Tibial nerve (tissue), 4 donors: ENCODE measurements around the gene HINT1. TPM values are rescaled to one million over a fixed set of nuclear protein-coding genes. Genes with fewer than 3 reads are reported as not detected.

Experiments used
- DNase-seq, 2 donors: peaks; one replicate each; pipeline ENCODE4 v3.0.0-alpha.2; 2019; ENCODE audit warnings: low spot score in 2 of 2
- H3K27ac ChIP-seq, 4 donors: fragments of 200-600 bp; sonication (generic) in 3 of 4; one replicate each; pipeline ENCODE4 v1.5.1; 2017 to 2019; ENCODE audit warnings: mild to moderate bottlenecking in 1 of 4
- H3K27me3 ChIP-seq, 2 donors: fragments of 200-600 bp; sonication (generic) in 1 of 2; one replicate each; pipeline versions ENCODE4 v1.5.1 to v1.6.0; 2017 to 2019
- H3K36me3 ChIP-seq, 3 donors: fragments of 200-600 bp; sonication (generic); one replicate each; pipeline ENCODE4 v1.5.1; 2018 to 2019
- H3K4me1 ChIP-seq, 4 donors: fragments of 200-600 bp; sonication (generic) in 3 of 4; one replicate each; pipeline ENCODE4 v1.5.1; 2017 to 2019
- H3K4me3 ChIP-seq, 4 donors: fragments of 200-600 bp; sonication (generic) in 3 of 4; one replicate each; pipeline ENCODE4 v1.5.1; 2017 to 2019; ENCODE audit warnings: mild to moderate bottlenecking in 1 of 4, moderate library complexity in 1 of 4
- H3K9me3 ChIP-seq, 4 donors: fragments of 200-600 bp; sonication (generic) in 3 of 4; one replicate each; pipeline ENCODE4 v1.5.1; 2017 to 2019
- CTCF ChIP-seq, 5 experiments: fragments of 200-600 bp in 3 of 5; fragments of 450-650 bp in 2 of 5; sonication (generic) in 3 of 5; IDR thresholded peaks; one replicate each; pipeline ENCODE4 v1.5.1; 2016 to 2019; ENCODE audit warnings: antibody characterized with exemption in 5 of 5, mild to moderate bottlenecking in 3 of 5, moderate library complexity in 2 of 5
- EP300 ChIP-seq, 2 donors: sonication (generic); formaldehyde crosslinking; IDR thresholded peaks; one replicate each; pipeline ENCODE4 v1.6.1; 2017; ENCODE audit warnings: antibody characterized with exemption in 2 of 2, mild to moderate bottlenecking in 1 of 2
- POLR2A ChIP-seq, 2 donors: fragments of 450-650 bp; IDR thresholded peaks; one replicate each; pipeline ENCODE4 v1.6.1; 2017; ENCODE audit warnings: antibody characterized with exemption in 2 of 2, mild to moderate bottlenecking in 2 of 2, moderate library complexity in 2 of 2
- WGBS, 2 donors: methylation state at CpG; one replicate each; pipeline ENCODE4 v1.1.5; 2018; 5-methylcytosine and 5-hydroxymethylcytosine counted together
- total RNA-seq, 4 donors: library from RNA; depleted of rRNA; stranded (reverse); fragments of >200 nt; gene quantifications; one replicate each; pipeline ENCODE4 v1.1.0, GENCODE V29; 2016

Gene HINT1
- total RNA-seq, 4 donors from 2014 or later = 130 to 160 (median 153) TPM

- H3K36me3 ChIP-seq = peaks cover 0 to 47% (median 24%) of the 10 kb centered on the region in 3 donors
- no peaks in the 10 kb centered on the region for H3K9me3 ChIP-seq
- no peaks in the 10 kb centered on the region for H3K27me3 ChIP-seq
- no peak for DNase-seq
- TF ChIP-seq EP300 (IDR thresholded peaks at IDR 0.05) = no peak
- TF ChIP-seq CTCF (IDR thresholded peaks at IDR 0.05) = no peak
- no peak for TF ChIP-seq POLR2A (IDR thresholded peaks at IDR 0.05)
- 91 to 92% methylated on average over 2 of the region's 2 CpGs for WGBS, 2 donors
- H3K4me3 ChIP-seq = no peak overlapping the region
- H3K4me1 ChIP-seq = peaks cover 0 to 6% (median 0%) of the 10 kb centered on the region in 4 donors
- H3K27ac ChIP-seq = no peak overlapping the region
These were observed 8.7 kb downstream of the HINT1 start for GRCh38 chr5:131156385-131156784.

DNA sequence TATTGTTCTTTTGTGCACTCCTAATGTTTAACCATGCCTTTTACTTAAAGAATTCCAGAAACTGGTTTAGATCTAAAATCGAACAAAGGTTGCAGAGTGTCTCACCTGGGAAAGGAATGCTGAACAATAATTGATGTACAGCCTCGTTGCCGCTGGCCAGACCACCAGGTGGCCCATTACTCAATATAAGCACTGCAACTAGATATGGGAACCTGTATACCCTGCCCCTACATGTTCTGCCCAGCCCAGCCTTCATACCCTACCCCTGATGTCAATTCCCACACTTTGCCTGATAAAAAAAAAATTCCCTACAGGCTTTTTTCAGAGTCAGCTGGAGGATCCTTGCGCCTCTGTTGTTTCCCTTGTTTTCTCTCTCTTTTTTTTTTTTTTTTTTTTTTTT lies 13.8 kb downstream of the HINT1 start:
- Histone ChIP-seq H3K36me3 (no peaks in the 10 kb centered on the region), H3K4me3 (no peak overlapping the region), H3K9me3 (no peaks in the 10 kb centered on the region), H3K27ac (no peak overlapping the region), H3K27me3 (no peaks in the 10 kb centered on the region), H3K4me1 (no peaks in the 10 kb centered on the region)
- DNase-seq = no peak
- no peak for TF ChIP-seq CTCF (IDR thresholded peaks at IDR 0.05)
- TF ChIP-seq POLR2A (IDR thresholded peaks at IDR 0.05) = no peak
- no peak for TF ChIP-seq EP300 (IDR thresholded peaks at IDR 0.05)
- WGBS, 2 donors = 87 to 90% methylated on average over 4 of the region's 4 CpGs

DNA sequence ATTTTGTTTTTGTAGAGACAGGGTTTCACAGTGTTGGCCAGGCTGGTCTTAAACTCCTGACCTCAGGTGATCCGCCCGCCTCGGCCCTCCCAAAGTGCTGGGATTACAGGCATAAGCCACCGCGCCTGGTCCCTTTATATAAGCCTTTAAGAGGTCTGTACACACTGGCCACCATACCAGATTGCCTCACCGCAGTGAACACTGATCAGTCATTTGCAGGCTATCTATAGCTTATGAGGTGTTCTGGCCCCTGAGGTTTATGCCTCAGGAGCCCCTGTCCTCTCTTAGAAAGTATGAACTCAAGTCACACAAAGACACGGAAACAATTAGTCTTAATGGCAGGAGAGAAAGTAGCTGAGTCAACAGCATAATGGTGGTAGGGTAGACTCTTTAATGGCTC lies 14.6 kb downstream of the HINT1 start:
- TF ChIP-seq CTCF (IDR thresholded peaks at IDR 0.05) (no peak), POLR2A (IDR thresholded peaks at IDR 0.05) (no peak), EP300 (IDR thresholded peaks at IDR 0.05) (no peak)
- no peak for DNase-seq
- H3K9me3 ChIP-seq = no peaks in the 10 kb centered on the region
- no peaks in the 10 kb centered on the region for H3K27me3 ChIP-seq
- no peaks in the 10 kb centered on the region for H3K36me3 ChIP-seq
- 87 to 92% methylated on average over 7 of the region's 7 CpGs for WGBS, 2 donors
- H3K27ac ChIP-seq = no peak overlapping the region
- H3K4me3 ChIP-seq = no peak overlapping the region
- no peaks in the 10 kb centered on the region for H3K4me1 ChIP-seq

DNA sequence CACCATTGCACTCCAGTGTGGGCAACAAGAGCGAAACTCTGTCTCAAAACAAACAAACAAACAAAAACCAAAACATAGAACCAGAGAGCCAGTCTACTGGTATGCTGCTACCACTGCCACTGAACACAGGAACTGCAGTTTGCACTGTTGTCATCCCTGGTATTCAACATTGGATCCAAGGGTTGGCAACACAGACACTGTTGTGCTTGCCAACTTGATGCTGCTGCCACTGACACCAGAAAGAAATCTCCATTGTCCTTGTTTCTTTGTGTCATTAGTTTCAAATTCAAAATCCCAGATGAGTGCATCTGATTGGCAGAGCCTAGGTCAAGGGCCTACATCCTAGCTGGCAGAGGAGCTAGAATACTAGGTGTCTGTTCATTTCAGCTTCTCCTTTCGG lies 16.2 kb downstream of the HINT1 start:
- Histone ChIP-seq H3K27me3 (no peaks in the 10 kb centered on the region), H3K36me3 (no peaks in the 10 kb centered on the region), H3K4me1 (no peaks in the 10 kb centered on the region), H3K27ac (no peak overlapping the region), H3K4me3 (no peak overlapping the region), H3K9me3 (no peaks in the 10 kb centered on the region)
- TF ChIP-seq POLR2A (IDR thresholded peaks at IDR 0.05) (no peak), CTCF (IDR thresholded peaks at IDR 0.05) (no peak), EP300 (IDR thresholded peaks at IDR 0.05) (no peak)
- DNase-seq = no peak
- 82 to 100% methylated on average over 2 of the region's 2 CpGs for WGBS, 2 donors

DNA sequence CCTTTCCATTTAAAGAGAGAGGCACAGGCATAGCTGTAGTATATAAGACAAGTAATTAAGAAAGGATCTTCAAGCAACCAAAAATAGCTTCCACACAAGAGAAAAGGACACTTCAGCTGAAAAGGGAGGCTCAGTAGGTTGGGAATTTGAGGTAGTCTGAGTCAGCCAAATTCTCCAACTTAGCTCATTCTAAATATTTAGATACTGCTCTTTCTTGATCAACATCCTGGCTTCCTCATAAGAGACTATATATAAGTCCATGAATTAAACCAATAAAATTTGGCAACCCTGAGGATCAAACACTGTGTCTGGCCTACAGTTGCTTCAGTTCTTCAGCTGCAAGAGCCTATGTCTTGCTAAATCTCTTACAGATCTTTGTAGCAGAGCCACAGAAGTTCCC lies 17.8 kb downstream of the HINT1 start:
- Histone ChIP-seq H3K36me3 (no peaks in the 10 kb centered on the region), H3K27me3 (no peaks in the 10 kb centered on the region), H3K4me1 (no peaks in the 10 kb centered on the region), H3K4me3 (no peak overlapping the region), H3K9me3 (no peaks in the 10 kb centered on the region), H3K27ac (no peak overlapping the region)
- DNase-seq = no peak
- no peak for TF ChIP-seq POLR2A (IDR thresholded peaks at IDR 0.05)
- TF ChIP-seq EP300 (IDR thresholded peaks at IDR 0.05) = no peak
- TF ChIP-seq CTCF (IDR thresholded peaks at IDR 0.05) = no peak
